ENCODE results near the gene TMEM40.
"Not testable (repeated sequence)": the region's sequence is repeated elsewhere in the genome, so short reads cannot be mapped to it uniquely, and the experiment has no call there.

TMEM40 gene

GRCh38 chr3:12798559-12799179, 39.6 kb upstream of the TMEM40 start:
- TF ChIP-seq CTCF (conservative IDR thresholded peaks at IDR 0.05) = no peak
- H3K27ac ChIP-seq = no peak overlapping the region

GRCh38 chr3:12797892-12798558, 39.0 kb upstream of the TMEM40 start:
- TF ChIP-seq CTCF (conservative IDR thresholded peaks at IDR 0.05) = no peak
- no peak overlapping the region for H3K27ac ChIP-seq

DNA sequence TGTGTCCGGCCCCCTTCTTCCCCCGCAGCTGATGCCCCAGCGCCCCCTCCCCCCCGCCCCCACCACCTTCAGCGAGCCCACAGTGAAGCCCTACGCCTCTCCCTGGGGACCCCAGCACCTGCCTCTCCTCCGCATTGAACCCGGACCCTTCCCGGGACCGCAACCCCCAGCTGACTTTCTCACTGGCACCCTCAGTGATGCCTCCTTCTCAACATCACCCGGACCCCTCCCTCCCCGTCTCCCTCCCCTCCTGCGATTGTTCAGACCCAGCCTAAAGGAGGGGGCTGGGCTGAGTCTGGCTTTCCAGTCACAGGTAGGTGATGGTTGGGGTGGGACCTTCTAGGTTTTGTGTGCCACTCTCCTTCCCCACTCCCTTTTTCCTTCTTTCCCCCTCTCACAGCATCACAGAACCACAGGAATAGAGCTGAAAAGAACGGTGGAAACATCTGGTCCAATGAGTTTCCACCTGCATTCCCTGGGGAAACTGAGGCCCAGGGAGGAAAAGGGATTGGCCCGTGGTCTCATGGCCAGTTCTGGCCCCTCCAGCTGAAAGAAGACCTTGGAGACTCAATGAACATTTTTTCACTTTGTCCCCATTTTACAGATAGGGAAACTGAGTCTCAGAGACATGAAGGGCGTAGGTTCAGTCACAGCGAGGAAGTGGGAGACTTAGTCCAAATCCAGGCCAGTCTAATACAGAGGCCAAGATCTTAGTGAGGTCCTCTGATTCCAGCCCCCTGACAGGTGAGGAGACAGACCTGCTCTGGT, 38.2 kb upstream of the TMEM40 start:
- no peak for TF ChIP-seq CTCF (conservative IDR thresholded peaks at IDR 0.05)
- H3K27ac ChIP-seq = no peak overlapping the region

- H3K27ac ChIP-seq = peak within 1 kb of the TSS; percentile 46; the same call in 1 of the 2 replicates
- TF ChIP-seq CTCF (conservative IDR thresholded peaks at IDR 0.05) = no peak
These were observed 37.4 kb upstream of the TMEM40 start, which contains the start of gene CAND2 for GRCh38 chr3:12796171-12797123. TSS of gene CAND2 (plus strand) at chr3:12796680. CDS start at chr3:12796721, 41 bp downstream.

- H3K27ac ChIP-seq = no peak overlapping the region
- no peak for TF ChIP-seq CTCF (conservative IDR thresholded peaks at IDR 0.05)
These were observed 34.6 kb upstream of the TMEM40 start for GRCh38 chr3:12793701-12794100.

DNA sequence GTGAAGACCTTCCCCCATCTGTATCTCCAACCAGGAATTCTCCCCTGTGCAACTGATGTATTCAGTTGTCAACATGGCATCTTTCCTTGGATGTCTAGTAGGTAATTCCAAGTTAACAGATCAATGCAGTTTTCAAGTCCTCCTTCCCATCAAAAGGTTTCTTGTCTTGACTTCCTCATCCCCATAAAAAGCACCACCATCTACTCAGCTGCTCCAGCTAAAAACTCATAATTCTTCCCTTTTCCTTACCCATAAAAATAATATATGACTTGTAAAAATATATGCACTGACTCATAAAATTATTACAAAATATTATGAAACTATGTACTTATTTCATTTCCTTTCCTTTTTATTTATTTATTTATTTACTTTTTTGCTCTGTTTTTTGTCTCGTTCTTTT, 32.4 kb upstream of the TMEM40 start:
- no peak for TF ChIP-seq CTCF (conservative IDR thresholded peaks at IDR 0.05)
- no peak overlapping the region for H3K27ac ChIP-seq

DNA sequence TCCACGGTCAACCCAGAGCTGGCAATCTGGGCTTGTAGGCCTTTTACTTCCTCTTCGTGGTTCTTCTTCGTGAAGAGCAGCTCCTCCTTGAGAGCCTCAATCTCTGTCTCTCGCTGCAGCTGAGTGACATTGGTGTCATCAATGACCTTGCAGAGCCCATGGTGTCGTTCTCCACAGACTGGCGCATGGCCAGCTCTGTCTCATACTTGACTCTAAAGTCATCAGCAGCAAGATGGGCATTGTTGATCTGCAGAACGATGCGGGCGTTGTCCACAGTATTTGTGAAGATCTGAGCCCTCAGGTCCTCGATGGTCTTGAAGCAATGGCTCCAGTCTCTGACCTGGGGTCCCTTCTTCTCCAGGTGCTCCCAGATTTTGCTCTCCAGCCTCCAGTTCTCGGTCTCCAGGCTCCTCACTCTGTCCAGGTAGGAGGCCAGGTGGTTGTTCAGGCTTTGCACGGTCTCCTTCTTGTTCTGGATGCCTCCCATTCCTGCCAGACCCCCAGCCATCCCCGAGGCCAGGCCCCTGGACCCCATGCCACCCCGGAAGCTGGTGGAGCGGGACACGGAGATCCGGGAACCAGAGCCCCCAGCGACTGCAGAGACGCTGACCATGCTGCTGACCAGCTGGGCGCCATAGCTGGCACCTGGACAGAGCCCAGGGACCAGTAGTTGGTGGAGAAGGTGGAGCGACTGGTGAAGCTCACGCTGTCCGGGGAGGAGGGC, 29.1 kb upstream of the TMEM40 start:
- not testable (repeated sequence) for H3K27ac ChIP-seq

Measured in VCaP (cell line).